ENCODE results near the gene SATL1.
"Not testable (repeated sequence)": the region's sequence is repeated elsewhere in the genome, so short reads cannot be mapped to it uniquely, and the experiment has no call there.

Gene SATL1

GRCh38 chrX:85109235-85109634 lies 134.3 kb downstream of the SATL1 start:
- DNase-seq, result no peak

GRCh38 chrX:85108165-85108564 lies 135.4 kb downstream of the SATL1 start:
- no peak for DNase-seq

- DNase-seq, result no peak
These were observed 136.2 kb downstream of the SATL1 start for GRCh38 chrX:85107407-85107806.

DNA sequence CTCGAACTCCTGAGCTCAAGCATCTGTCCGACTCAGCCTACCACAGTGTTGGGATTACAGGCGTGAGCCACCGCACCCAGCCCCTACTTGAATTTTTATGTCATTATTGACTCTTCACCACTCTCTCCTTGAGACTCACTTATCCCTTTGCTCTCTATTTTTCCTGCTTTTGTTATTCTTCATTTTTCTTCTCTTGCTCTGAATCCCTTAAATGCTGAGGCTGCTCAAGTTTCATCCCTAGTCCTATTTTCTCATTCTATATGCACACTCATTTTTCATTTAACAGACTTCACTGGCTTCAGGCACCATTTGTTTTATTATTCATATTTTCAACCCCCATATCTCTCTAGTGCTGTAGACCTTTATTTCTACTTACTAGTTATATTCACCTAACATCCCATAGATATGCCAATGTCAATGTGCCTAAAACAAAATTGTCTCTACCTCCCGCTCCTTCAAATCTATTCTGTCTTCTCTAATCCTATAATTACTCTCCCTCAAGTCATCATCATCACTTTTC lies 154.2 kb downstream of the SATL1 start:
- DNase-seq, result no peak

DNA sequence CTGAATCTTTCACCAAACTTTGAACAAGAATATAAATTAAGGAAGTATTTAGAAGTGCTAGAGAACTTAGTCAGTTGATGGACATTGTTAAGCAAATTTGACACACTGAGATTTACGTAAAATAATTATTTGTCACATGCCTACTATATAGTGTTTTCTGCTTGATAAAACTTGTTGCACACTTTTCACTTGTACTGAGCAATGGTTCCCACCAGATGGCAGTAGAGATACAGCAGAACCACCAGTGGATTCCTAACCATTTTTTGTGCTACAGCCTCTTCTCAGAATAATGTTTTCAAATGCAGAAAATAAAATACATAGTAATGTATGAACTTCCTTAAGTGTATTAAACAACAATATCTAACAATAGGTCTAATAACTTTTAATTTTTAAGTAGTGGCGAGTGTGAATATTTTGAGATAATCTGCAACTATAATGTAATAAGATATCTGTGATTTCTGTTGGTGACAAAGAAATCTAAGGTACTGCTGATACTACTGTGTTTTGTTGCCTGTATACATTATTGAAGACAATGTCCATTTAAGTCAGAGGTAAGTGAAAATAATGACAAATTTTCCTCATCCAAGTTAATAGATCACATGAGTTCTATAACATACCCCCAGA lies 158.7 kb downstream of the SATL1 start:
- peak; percentile 7 for DNase-seq

GRCh38 chrX:85077247-85077646 lies 166.3 kb downstream of the SATL1 start:
- not testable (repeated sequence) for DNase-seq

GRCh38 chrX:85065512-85066198 lies 177.9 kb downstream of the SATL1 start:
- no peak for DNase-seq

DNA sequence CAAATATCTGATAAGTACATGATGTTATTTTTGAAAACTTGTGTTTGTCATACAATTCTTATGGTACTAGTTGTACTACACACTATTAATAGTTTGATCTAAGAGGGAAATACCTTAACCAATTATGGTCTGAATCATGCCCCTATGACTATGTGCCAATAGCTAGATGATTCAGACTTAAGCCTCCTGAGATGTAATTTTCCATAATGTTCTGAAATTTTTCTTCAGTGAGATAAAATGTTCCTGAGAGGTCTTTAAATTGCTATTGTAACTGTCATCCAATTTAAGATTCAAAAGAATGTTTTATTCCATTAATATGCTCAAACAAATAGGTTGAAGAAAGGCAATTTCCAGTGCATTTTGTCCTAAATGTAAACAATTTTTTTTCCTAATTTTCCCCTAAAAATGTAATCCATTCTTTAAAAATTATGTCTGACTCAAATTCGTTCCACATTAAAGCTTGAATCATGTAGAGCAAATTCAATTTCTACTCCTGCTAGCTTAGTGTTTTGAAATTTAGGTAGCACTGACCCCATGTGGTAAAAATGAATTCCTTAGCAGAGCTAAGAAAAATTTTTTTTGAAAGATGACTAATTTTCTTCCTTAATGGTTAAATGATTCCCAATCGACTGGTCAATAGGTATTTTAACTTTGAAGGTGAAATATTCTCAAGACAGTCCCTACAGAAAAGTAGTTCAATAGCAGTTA lies 190.8 kb downstream of the SATL1 start:
- DNase-seq, result no peak

DNA sequence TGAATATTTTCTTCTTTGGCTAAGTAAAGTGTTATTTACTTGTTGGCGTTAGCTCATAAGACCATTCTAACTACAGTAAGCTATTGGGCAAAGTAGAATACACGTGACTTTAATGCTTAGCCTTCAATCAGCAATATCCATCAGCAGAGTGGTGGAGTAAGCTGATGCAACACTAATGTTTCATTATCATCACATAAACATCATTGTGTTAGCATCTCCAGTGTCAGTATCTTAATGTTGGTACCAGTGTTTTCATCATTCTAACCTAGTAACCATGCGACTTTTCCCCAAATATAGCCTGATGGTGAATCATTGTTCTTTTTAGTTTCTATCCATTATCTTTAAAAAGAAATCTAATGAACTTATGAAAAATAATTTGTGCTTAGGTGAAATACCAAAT lies 191.4 kb downstream of the SATL1 start:
- no peak for DNase-seq

- no peak for DNase-seq
These were observed 192.0 kb downstream of the SATL1 start for GRCh38 chrX:85051627-85052026.
